ENCODE results near the gene TIAM2.
"Not testable (repeated sequence)": the region's sequence is repeated elsewhere in the genome, so short reads cannot be mapped to it uniquely, and the experiment has no call there.

Gene TIAM2

GRCh38 chr6:155106456-155107115, 111.5 kb downstream of the TIAM2 start:
- DNase-seq = no peak

GRCh38 chr6:155107432-155108069, 112.4 kb downstream of the TIAM2 start:
- DNase-seq = no peak

- DNase-seq = no peak
Observed at GRCh38 chr6:155108070-155108820, 113.1 kb downstream of the TIAM2 start.

- DNase-seq = no peak
Observed at GRCh38 chr6:155110721-155111120, 115.6 kb downstream of the TIAM2 start.

- DNase-seq = no peak
Observed at GRCh38 chr6:155112757-155113156, 117.6 kb downstream of the TIAM2 start.

- DNase-seq = no peak
Observed at GRCh38 chr6:155115893-155116570, 120.9 kb downstream of the TIAM2 start.

GRCh38 chr6:155116571-155116910, 121.4 kb downstream of the TIAM2 start:
- DNase-seq = no peak

- DNase-seq = no peak
Observed at GRCh38 chr6:155117256-155117655, 122.1 kb downstream of the TIAM2 start.

GRCh38 chr6:155117785-155118184, 122.7 kb downstream of the TIAM2 start:
- no peak for DNase-seq

GRCh38 chr6:155119201-155119600, 124.1 kb downstream of the TIAM2 start:
- DNase-seq = not testable (repeated sequence)

- DNase-seq = no peak
Observed at GRCh38 chr6:155120034-155120433, 124.9 kb downstream of the TIAM2 start.

- DNase-seq = no peak
Observed at GRCh38 chr6:155121294-155121693, 126.2 kb downstream of the TIAM2 start.

- no peak for DNase-seq
Observed at GRCh38 chr6:155121699-155122098, 126.6 kb downstream of the TIAM2 start.

GRCh38 chr6:155122199-155122950, 127.3 kb downstream of the TIAM2 start:
- no peak for DNase-seq

- DNase-seq = no peak
Observed at GRCh38 chr6:155123520-155123919, 128.4 kb downstream of the TIAM2 start.

GRCh38 chr6:155125906-155126305, 130.8 kb downstream of the TIAM2 start:
- no peak for DNase-seq

- DNase-seq = no peak
Observed at GRCh38 chr6:155126727-155127439, 131.8 kb downstream of the TIAM2 start.

GRCh38 chr6:155128977-155129376, 133.9 kb downstream of the TIAM2 start:
- no peak for DNase-seq

GRCh38 chr6:155129744-155130143, 134.6 kb downstream of the TIAM2 start:
- no peak for DNase-seq

- DNase-seq = no peak
Observed at GRCh38 chr6:155130161-155130853, 135.2 kb downstream of the TIAM2 start.

GRCh38 chr6:155132617-155133016, 137.5 kb downstream of the TIAM2 start:
- DNase-seq = no peak
